Stimulated activated CD8-positive, alpha-beta memory T cell treated with anti-CD3 and anti-CD28 coated beads, Interleukin-7, amount 100 ng/mL, for 48 hours (primary cell): ENCODE results near the gene PF4V1.

ENCODE experiments used
- DNase-seq, 2 donors: peaks; one replicate each; pipeline ENCODE4 v3.0.0-alpha.2; 2020; ENCODE audit warnings: low read depth in 1 of 2; ENCODE audit errors: extremely low read depth in 1 of 2

Gene PF4V1

DNA sequence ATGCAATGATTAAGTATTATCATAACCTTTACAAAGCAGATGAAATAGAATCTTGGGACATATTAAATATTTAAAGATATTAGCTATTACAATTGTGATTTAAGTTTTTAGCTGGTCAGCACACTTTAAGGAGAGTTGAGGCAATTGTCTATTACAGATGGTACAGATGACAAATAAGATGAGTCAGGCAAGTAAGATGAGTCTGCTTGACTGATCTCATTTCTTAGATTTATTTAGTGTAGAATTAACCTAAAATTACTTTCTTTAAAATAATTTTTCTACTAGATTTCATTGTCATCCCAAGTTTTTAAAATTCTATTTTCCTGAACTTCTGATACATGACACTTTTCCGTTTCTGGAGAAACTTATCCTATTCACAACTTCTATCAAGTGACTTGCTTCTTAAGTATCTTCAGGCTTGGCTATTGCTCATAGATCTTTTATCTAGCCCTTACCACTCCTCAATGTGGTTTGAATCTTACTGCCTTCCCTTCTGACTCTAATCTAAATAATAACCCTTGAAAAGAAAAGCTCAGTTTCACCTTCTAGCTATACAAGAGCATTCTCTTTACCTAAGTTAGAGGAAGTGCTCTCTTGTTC, 49.0 kb downstream of the PF4V1 start:
- DNase-seq: no peak

DNA sequence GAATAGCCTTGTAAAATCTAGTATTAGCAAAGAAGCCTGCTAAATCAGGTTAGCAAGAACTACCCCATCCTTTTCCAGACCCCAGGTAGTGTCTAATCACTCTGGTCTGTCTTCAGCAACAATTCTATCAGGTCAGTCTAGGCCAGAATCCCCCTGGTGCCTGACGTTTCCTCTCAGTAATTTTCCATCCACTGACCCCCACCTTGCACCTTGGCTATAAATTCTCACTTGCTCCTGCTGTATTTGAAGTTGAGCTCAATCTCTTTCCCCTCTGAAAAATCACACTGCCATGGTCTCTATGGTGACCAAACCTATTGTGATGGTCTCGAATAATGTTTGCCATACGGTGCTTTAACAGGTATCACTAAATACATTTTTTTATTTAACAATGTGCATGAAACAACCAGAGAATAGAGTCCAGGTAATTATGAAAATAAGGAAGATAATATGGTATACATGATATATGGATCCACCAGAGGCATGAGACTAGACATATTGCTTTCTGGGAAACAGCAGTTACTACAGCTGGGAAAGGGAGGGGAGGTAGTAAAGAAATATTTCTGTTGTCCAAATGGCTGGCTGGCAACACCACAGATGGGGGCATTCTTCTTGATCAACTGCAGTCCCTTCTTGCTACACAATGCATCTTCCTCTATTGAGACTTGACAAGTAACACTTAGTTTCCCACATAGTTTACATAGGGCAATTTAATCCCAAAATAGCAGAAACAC, 49.9 kb downstream of the PF4V1 start:
- no peak for DNase-seq
